OCI-LY7 (cell line): Measurements from ENCODE around the gene MYO16.

ENCODE experiments used
- CTCF ChIP-seq: fragments of 200-600 bp; sonication (generic); conservative IDR thresholded peaks from 2 replicates; pipeline ENCODE4 v1.5.1; 2014; ENCODE audit warnings: mild to moderate bottlenecking, antibody characterized with exemption, low read length, moderate library complexity, mixed read lengths
- EZH2phosphoT487 ChIP-seq: fragments of 200-600 bp; sonication (generic); IDR thresholded peaks from 2 replicates; pipeline ENCODE4 v1.6.1; 2018; ENCODE audit warnings: low read depth, borderline replicate concordance, mild to moderate bottlenecking, mixed run types, antibody characterized with exemption, low read length, moderate library complexity, mixed read lengths

DNA sequence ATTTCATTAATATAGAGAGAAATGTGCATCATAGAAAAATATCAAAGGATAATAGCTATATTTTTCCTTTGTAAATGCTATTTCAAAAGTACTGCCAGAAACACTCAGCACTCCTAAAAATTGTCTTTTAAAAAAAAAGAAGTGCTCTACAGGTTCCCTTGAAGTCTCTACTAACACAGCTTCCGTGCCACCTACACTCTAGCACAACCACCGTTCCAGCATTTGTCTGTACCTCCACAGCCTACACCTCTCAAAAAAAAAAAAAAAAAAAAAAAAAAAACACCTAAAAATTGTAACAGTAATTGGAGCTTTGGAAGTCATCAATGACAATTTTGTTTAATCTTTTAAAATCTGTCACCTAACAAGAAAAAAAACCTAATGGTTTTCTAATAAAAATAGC is 485.6 kb downstream of the MYO16 start:
- TF ChIP-seq CTCF (no peak), EZH2phosphoT487 (no peak)
